BE2C (cell line): Measurements from ENCODE around the gene MAML2.

Source experiments
- DNase-seq: peaks from one replicate; pipeline ENCODE4 v3.0.0-alpha.2; 2020
- H3K27me3 ChIP-seq: fragments of 250-450 bp; sonication (Bioruptor Pico); 2 replicates; pipeline ENCODE4 v1.5.1; 2020; ENCODE audit warnings: mild to moderate bottlenecking
- H3K36me3 ChIP-seq: fragments of 250-450 bp; sonication (Bioruptor Pico); 2 replicates; pipeline ENCODE4 v1.5.1; 2020; ENCODE audit warnings: mild to moderate bottlenecking
- H3K4me1 ChIP-seq: fragments of 250-450 bp; sonication (Bioruptor Pico); 2 replicates; pipeline ENCODE4 v1.5.1; 2020
- H3K4me3 ChIP-seq: 2 replicates; pipeline ENCODE4 v1.5.1; 2011; ENCODE audit warnings: low read depth, low read length
- H3K9me3 ChIP-seq: fragments of 250-450 bp; sonication (Bioruptor Pico); 2 replicates; pipeline ENCODE4 v1.5.1; 2020
- CTCF ChIP-seq: IDR thresholded peaks from 2 replicates; pipeline ENCODE4 v1.5.1; 2012; ENCODE audit warnings: mild to moderate bottlenecking, low read depth, low read length

The MAML2 gene

GRCh38 chr11:96159968-96160367 lies 183.0 kb downstream of the MAML2 start:
- Histone ChIP-seq H3K9me3 (no peaks in the 10 kb centered on the region), H3K36me3 (no peaks in the 10 kb centered on the region), H3K4me1 (peaks cover 22% of the 10 kb centered on the region), H3K27me3 (no peaks in the 10 kb centered on the region), H3K4me3 (no peak overlapping the region)
- no peak for DNase-seq
- TF ChIP-seq CTCF, result no peak

GRCh38 chr11:96158126-96158525 lies 184.9 kb downstream of the MAML2 start:
- Histone ChIP-seq H3K9me3 (no peaks in the 10 kb centered on the region), H3K27me3 (no peaks in the 10 kb centered on the region), H3K36me3 (no peaks in the 10 kb centered on the region), H3K4me3 (no peak overlapping the region), H3K4me1 (peaks cover 26% of the 10 kb centered on the region)
- TF ChIP-seq CTCF, result no peak
- no peak for DNase-seq

GRCh38 chr11:96157517-96157873 lies 185.5 kb downstream of the MAML2 start:
- Histone ChIP-seq H3K4me1 (peaks cover 26% of the 10 kb centered on the region), H3K4me3 (no peak overlapping the region), H3K27me3 (no peaks in the 10 kb centered on the region), H3K9me3 (no peaks in the 10 kb centered on the region), H3K36me3 (no peaks in the 10 kb centered on the region)
- no peak for TF ChIP-seq CTCF
- DNase-seq, result no peak

GRCh38 chr11:96156379-96156722 lies 186.6 kb downstream of the MAML2 start:
- no peak overlapping the region for H3K4me3 ChIP-seq
- no peak for TF ChIP-seq CTCF
- H3K4me1 ChIP-seq, result peaks cover 26% of the 10 kb centered on the region
- DNase-seq, result no peak
- no peaks in the 10 kb centered on the region for H3K9me3 ChIP-seq
- no peaks in the 10 kb centered on the region for H3K27me3 ChIP-seq
- no peaks in the 10 kb centered on the region for H3K36me3 ChIP-seq

- no peaks in the 10 kb centered on the region for H3K9me3 ChIP-seq
- H3K27me3 ChIP-seq, result no peaks in the 10 kb centered on the region
- H3K4me3 ChIP-seq, result no peak overlapping the region
- peak; percentile 71 for DNase-seq
- peak; percentile 61 for TF ChIP-seq CTCF
- peaks cover 26% of the 10 kb centered on the region for H3K4me1 ChIP-seq
- H3K36me3 ChIP-seq, result no peaks in the 10 kb centered on the region
Measured at GRCh38 chr11:96155627-96156378, 187.2 kb downstream of the MAML2 start.

- TF ChIP-seq CTCF, result no peak
- Histone ChIP-seq H3K27me3 (no peaks in the 10 kb centered on the region), H3K9me3 (no peaks in the 10 kb centered on the region), H3K36me3 (no peaks in the 10 kb centered on the region), H3K4me3 (no peak overlapping the region), H3K4me1 (peaks cover 26% of the 10 kb centered on the region)
- peak; percentile 33 for DNase-seq
Measured at GRCh38 chr11:96154802-96155520, 188.0 kb downstream of the MAML2 start.
